Kidney (tissue), 14 donors: ENCODE results near the gene PIP5K1A. TPM values are rescaled to one million over a fixed set of nuclear protein-coding genes. Genes with fewer than 3 reads are reported as not detected.

ENCODE experiments used
- DNase-seq, 5 donors: peaks; one replicate each; pipeline ENCODE4 v3.0.0-alpha.2; 2013 to 2020
- FAIRE-seq: peaks from 2 replicates; lab custom pipeline; 2012; peaks lifted over from hg19 to GRCh38; lab: Jason Lieb, UNC
- H3K27ac ChIP-seq, 2 donors: one replicate each; pipeline ENCODE4 v1.7.0; 2013; ENCODE audit warnings: low read depth in 2 of 2, low read length in 2 of 2, inconsistent platforms in 1 of 2
- H3K27me3 ChIP-seq: one replicate; pipeline ENCODE4 v1.7.1; 2013; ENCODE audit warnings: low read length, inconsistent platforms; ENCODE audit not compliant: control insufficient read depth, insufficient read depth
- H3K36me3 ChIP-seq, 3 donors: one replicate each; pipeline versions ENCODE4 v1.7.0 to v1.7.1; 2013; ENCODE audit warnings: low read length in 3 of 3, control low read depth in 1 of 3, inconsistent platforms in 1 of 3; ENCODE audit not compliant: insufficient read depth in 3 of 3, control insufficient read depth in 2 of 3
- H3K4me1 ChIP-seq, 3 donors: one replicate each; pipeline versions ENCODE4 v1.7.0 to v1.7.1; 2013; ENCODE audit warnings: low read length in 3 of 3, inconsistent platforms in 1 of 3, low read depth in 1 of 3; ENCODE audit not compliant: control insufficient read depth in 2 of 3, insufficient read depth in 2 of 3
- H3K4me3 ChIP-seq, 3 donors: one replicate each; pipeline versions ENCODE4 v1.7.0 to v1.8.1; 2013; ENCODE audit warnings: low read length in 3 of 3, control low read depth in 1 of 3, inconsistent platforms in 1 of 3
- H3K9ac ChIP-seq, 3 donors: one replicate each; pipeline versions ENCODE4 v1.7.0 to v1.7.1; 2013; ENCODE audit warnings: low read length in 3 of 3, control low read depth in 1 of 3, inconsistent platforms in 1 of 3
- H3K9me3 ChIP-seq, 3 donors: one replicate each; pipeline versions ENCODE4 v1.7.0 to v1.7.1; 2013; ENCODE audit warnings: low read length in 3 of 3, control low read depth in 1 of 3, inconsistent platforms in 1 of 3; ENCODE audit not compliant: control insufficient read depth in 2 of 3, insufficient read depth in 1 of 3
- CTCF ChIP-seq: IDR thresholded peaks from 3 replicates; pipeline ENCODE4 v1.5.1; 2012; ENCODE audit warnings: mild to moderate bottlenecking, moderate library complexity, borderline replicate concordance; ENCODE audit not compliant: insufficient read depth; ENCODE audit errors: extremely low read depth
- intact Hi-C: fragments of 100-400 bp; cut with DNase I; formaldehyde crosslinking; loops from one replicate; pipeline ENCODE4 v1.11.1; 2022
- polyA plus RNA-seq: library from polyadenylated mRNA; stranded (reverse); fragments of 350-450 nt; fragmentation: Illumina TruSeq; extraction: RNeasy Lipid Tissue Mini Kit (QIAGEN cat#74804); gene quantifications from one replicate; pipeline ENCODE4 v1.2.3, GENCODE V29; 2014; ENCODE audit warnings: low read depth, low replicate concordance; ENCODE audit not compliant: insufficient read depth
- total RNA-seq: library from RNA; stranded (reverse); fragmentation: NEBNext Ultra II Directional; extraction: Animal tissue kit (Norgen Biotek cat#: 25700); gene quantifications from one replicate; pipeline ENCODE4 v1.2.1, GENCODE V29; 2021
- donor health status: control.
- donor health status: control.
- donor health status: control.
- donor health status: control.
- donor health status: control.
- donor health status: DM: yes; HTN: yes; CAD: no.
- donor health status: Normal renal cell carcinoma (clear cell type).

Gene PIP5K1A
- total and polyA plus RNA-seq, 2 donors from 2014 or later = 15.5 to 49.0 TPM

- FAIRE-seq = peak; percentile 70
- H3K9ac ChIP-seq = peak within 1 kb of the TSS; percentile 86 to 97 (median 95)
- peak within 1 kb of the TSS; percentile 90 to 98 (median 93) for H3K4me3 ChIP-seq
- peaks cover 0 to 3% (median 0%) of the 10 kb centered on the region in 3 donors for H3K36me3 ChIP-seq
- peak within 1 kb of the TSS; percentile 51 to 69 for H3K27ac ChIP-seq
- peak; percentile 97 to 99 (median 98) for DNase-seq
- H3K27me3 ChIP-seq = no peaks in the 10 kb centered on the region
- peaks cover 0 to 8% (median 5%) of the 10 kb centered on the region in 3 donors for H3K4me1 ChIP-seq
- TF ChIP-seq CTCF = peak; percentile 2
- H3K9me3 ChIP-seq = no peaks in the 10 kb centered on the region
- intact Hi-C loops = no loop called here
These were observed 56.2 kb downstream of the PIP5K1A start, which contains the start of gene PSMD4 for GRCh38 chr1:151254217-151255213. PSMD4 (plus strand) TSS chr1:151254734; CDS start chr1:151254783, 49 bp downstream.

GRCh38 chr1:151255381-151255780 lies 57.0 kb downstream of the PIP5K1A start:
- peak overlapping the region; percentile 86 to 97 (median 95) for H3K9ac ChIP-seq
- H3K27me3 ChIP-seq = no peaks in the 10 kb centered on the region
- DNase-seq = peak in 2 of 5 donors; percentile 14
- no peaks in the 10 kb centered on the region for H3K9me3 ChIP-seq
- peak overlapping the region; percentile 90 to 98 (median 93) for H3K4me3 ChIP-seq
- no peaks in the 10 kb centered on the region for H3K36me3 ChIP-seq
- intact Hi-C loops = no loop called here
- TF ChIP-seq CTCF = no peak
- H3K27ac ChIP-seq = peak overlapping the region in 1 of 2 donors; percentile 51
- FAIRE-seq = no peak
- H3K4me1 ChIP-seq = peaks cover 0 to 8% (median 5%) of the 10 kb centered on the region in 3 donors

- Histone ChIP-seq H3K4me1 (peaks cover 0 to 8% (median 5%) of the 10 kb centered on the region in 3 donors), H3K9ac (no peak overlapping the region), H3K9me3 (no peaks in the 10 kb centered on the region), H3K4me3 (no peak overlapping the region), H3K36me3 (peaks cover 3 to 14% (median 3%) of the 10 kb centered on the region in 3 donors), H3K27ac (no peak overlapping the region), H3K27me3 (no peaks in the 10 kb centered on the region)
- TF ChIP-seq CTCF = no peak
- FAIRE-seq = no peak
- no peak for DNase-seq
- intact Hi-C loops = no loop called here
These were observed 61.0 kb downstream of the PIP5K1A start for GRCh38 chr1:151259351-151259750.
